ENCODE data around the gene EID2B.

The EID2B gene

GRCh38 chr19:39546599-39546998 lies 13.9 kb upstream of the EID2B start:
- H3K4me1 ChIP-seq (ENCODE audit: insufficient read depth, low read length) = no peaks in the 10 kb centered on the region
- H3K4me3 ChIP-seq (ENCODE audit: low read depth in 1 of 2, low read length in 2 of 2) = no peak overlapping the region
- H3K27ac ChIP-seq (ENCODE audit: low read depth, low read length) = no peak overlapping the region
- no peak overlapping the region for H3K9ac ChIP-seq (ENCODE audit: low read length)
- no peaks in the 10 kb centered on the region for H3K9me3 ChIP-seq (ENCODE audit: low read length)
- H3K27me3 ChIP-seq (ENCODE audit: control insufficient read depth in 1 of 2, insufficient read depth in 2 of 2, low read length in 2 of 2) = no peaks in the 10 kb centered on the region
- no peaks in the 10 kb centered on the region for H3K36me3 ChIP-seq (ENCODE audit: insufficient read depth, low read length)

- no peaks in the 10 kb centered on the region for H3K36me3 ChIP-seq (ENCODE audit: insufficient read depth, low read length)
- H3K27ac ChIP-seq (ENCODE audit: low read depth, low read length) = no peak overlapping the region
- H3K4me3 ChIP-seq (ENCODE audit: low read depth in 1 of 2, low read length in 2 of 2) = no peak overlapping the region
- H3K9me3 ChIP-seq (ENCODE audit: low read length) = no peaks in the 10 kb centered on the region
- no peaks in the 10 kb centered on the region for H3K27me3 ChIP-seq (ENCODE audit: control insufficient read depth in 1 of 2, insufficient read depth in 2 of 2, low read length in 2 of 2)
- H3K9ac ChIP-seq (ENCODE audit: low read length) = no peak overlapping the region
- H3K4me1 ChIP-seq (ENCODE audit: insufficient read depth, low read length) = no peaks in the 10 kb centered on the region
Observed at GRCh38 chr19:39544911-39545310, 12.3 kb upstream of the EID2B start.

- Histone ChIP-seq H3K4me1 (ENCODE audit: insufficient read depth, low read length) (no peaks in the 10 kb centered on the region), H3K27ac (ENCODE audit: low read depth, low read length) (no peak overlapping the region), H3K36me3 (ENCODE audit: insufficient read depth, low read length) (no peaks in the 10 kb centered on the region), H3K4me3 (ENCODE audit: low read depth in 1 of 2, low read length in 2 of 2) (no peak overlapping the region), H3K9ac (ENCODE audit: low read length) (no peak overlapping the region), H3K27me3 (ENCODE audit: control insufficient read depth in 1 of 2, insufficient read depth in 2 of 2, low read length in 2 of 2) (no peaks in the 10 kb centered on the region), H3K9me3 (ENCODE audit: low read length) (no peaks in the 10 kb centered on the region)
Observed at GRCh38 chr19:39544226-39544903, 11.7 kb upstream of the EID2B start.

- Histone ChIP-seq H3K4me3 (ENCODE audit: low read depth in 1 of 2, low read length in 2 of 2) (no peak overlapping the region), H3K4me1 (ENCODE audit: insufficient read depth, low read length) (peaks cover 7% of the 10 kb centered on the region), H3K27ac (ENCODE audit: low read depth, low read length) (no peak overlapping the region), H3K9me3 (ENCODE audit: low read length) (no peaks in the 10 kb centered on the region), H3K36me3 (ENCODE audit: insufficient read depth, low read length) (no peaks in the 10 kb centered on the region), H3K9ac (ENCODE audit: low read length) (no peak overlapping the region), H3K27me3 (ENCODE audit: control insufficient read depth in 1 of 2, insufficient read depth in 2 of 2, low read length in 2 of 2) (no peaks in the 10 kb centered on the region)
Observed at GRCh38 chr19:39543477-39543857, 10.8 kb upstream of the EID2B start.

- peaks cover 7% of the 10 kb centered on the region for H3K4me1 ChIP-seq (ENCODE audit: insufficient read depth, low read length)
- no peak overlapping the region for H3K27ac ChIP-seq (ENCODE audit: low read depth, low read length)
- H3K27me3 ChIP-seq (ENCODE audit: control insufficient read depth in 1 of 2, insufficient read depth in 2 of 2, low read length in 2 of 2) = no peaks in the 10 kb centered on the region
- no peak overlapping the region for H3K9ac ChIP-seq (ENCODE audit: low read length)
- H3K4me3 ChIP-seq (ENCODE audit: low read depth in 1 of 2, low read length in 2 of 2) = no peak overlapping the region
- no peaks in the 10 kb centered on the region for H3K36me3 ChIP-seq (ENCODE audit: insufficient read depth, low read length)
- no peaks in the 10 kb centered on the region for H3K9me3 ChIP-seq (ENCODE audit: low read length)
Observed at GRCh38 chr19:39542206-39542605, 9.6 kb upstream of the EID2B start.

- Histone ChIP-seq H3K4me3 (ENCODE audit: low read depth in 1 of 2, low read length in 2 of 2) (peak overlapping the region in 1 of 2 donors; percentile 55), H3K27ac (ENCODE audit: low read depth, low read length) (no peak overlapping the region)
Observed at GRCh38 chr19:39540333-39540673, 7.7 kb upstream of the EID2B start.

GRCh38 chr19:39539518-39540332 lies 7.1 kb upstream of the EID2B start, which contains the start of gene EID2:
Gene EID2 (minus strand): TSS chr19:39540161. CDS start chr19:39540079, 82 bp downstream.
- Histone ChIP-seq H3K36me3 (ENCODE audit: insufficient read depth, low read length) (no peaks in the 10 kb centered on the region), H3K4me1 (ENCODE audit: insufficient read depth, low read length) (peaks cover 7% of the 10 kb centered on the region), H3K9ac (ENCODE audit: low read length) (peak within 1 kb of the TSS; percentile 87), H3K27ac (ENCODE audit: low read depth, low read length) (peak within 1 kb of the TSS; percentile 90), H3K4me3 (ENCODE audit: low read depth in 1 of 2, low read length in 2 of 2) (peak within 1 kb of the TSS; percentile 55 to 84), H3K27me3 (ENCODE audit: control insufficient read depth in 1 of 2, insufficient read depth in 2 of 2, low read length in 2 of 2) (no peaks in the 10 kb centered on the region), H3K9me3 (ENCODE audit: low read length) (no peaks in the 10 kb centered on the region)

More at GRCh38 chr19:39540333-39540673, 7.7 kb upstream of the EID2B start:
- no peaks in the 10 kb centered on the region for H3K27me3 ChIP-seq (ENCODE audit: control insufficient read depth in 1 of 2, insufficient read depth in 2 of 2, low read length in 2 of 2)
- no peaks in the 10 kb centered on the region for H3K9me3 ChIP-seq (ENCODE audit: low read length)
- H3K36me3 ChIP-seq (ENCODE audit: insufficient read depth, low read length) = no peaks in the 10 kb centered on the region
- H3K4me1 ChIP-seq (ENCODE audit: insufficient read depth, low read length) = peaks cover 7% of the 10 kb centered on the region
- H3K9ac ChIP-seq (ENCODE audit: low read length) = peak overlapping the region; percentile 11

- H3K4me1 ChIP-seq (ENCODE audit: insufficient read depth, low read length) = peaks cover 7% of the 10 kb centered on the region
- peak overlapping the region; percentile 87 for H3K9ac ChIP-seq (ENCODE audit: low read length)
- no peaks in the 10 kb centered on the region for H3K9me3 ChIP-seq (ENCODE audit: low read length)
- peak overlapping the region; percentile 55 to 84 for H3K4me3 ChIP-seq (ENCODE audit: low read depth in 1 of 2, low read length in 2 of 2)
- peak overlapping the region; percentile 65 for H3K27ac ChIP-seq (ENCODE audit: low read depth, low read length)
- H3K27me3 ChIP-seq (ENCODE audit: control insufficient read depth in 1 of 2, insufficient read depth in 2 of 2, low read length in 2 of 2) = no peaks in the 10 kb centered on the region
- no peaks in the 10 kb centered on the region for H3K36me3 ChIP-seq (ENCODE audit: insufficient read depth, low read length)
Observed at GRCh38 chr19:39539165-39539517, 6.5 kb upstream of the EID2B start.

- no peak overlapping the region for H3K4me3 ChIP-seq (ENCODE audit: low read depth in 1 of 2, low read length in 2 of 2)
- peak overlapping the region; percentile 14 for H3K9ac ChIP-seq (ENCODE audit: low read length)
- peaks cover 14% of the 10 kb centered on the region for H3K4me1 ChIP-seq (ENCODE audit: insufficient read depth, low read length)
- no peak overlapping the region for H3K27ac ChIP-seq (ENCODE audit: low read depth, low read length)
- no peaks in the 10 kb centered on the region for H3K27me3 ChIP-seq (ENCODE audit: control insufficient read depth in 1 of 2, insufficient read depth in 2 of 2, low read length in 2 of 2)
- H3K9me3 ChIP-seq (ENCODE audit: low read length) = no peaks in the 10 kb centered on the region
- no peaks in the 10 kb centered on the region for H3K36me3 ChIP-seq (ENCODE audit: insufficient read depth, low read length)
Observed at GRCh38 chr19:39533791-39534190, 1.1 kb upstream of the EID2B start.

GRCh38 chr19:39533003-39533512 lies 406 bp upstream of the EID2B start:
- Histone ChIP-seq H3K4me3 (ENCODE audit: low read depth in 1 of 2, low read length in 2 of 2) (peak overlapping the region in 1 of 2 donors; percentile 94), H3K36me3 (ENCODE audit: insufficient read depth, low read length) (no peaks in the 10 kb centered on the region), H3K9me3 (ENCODE audit: low read length) (no peaks in the 10 kb centered on the region), H3K9ac (ENCODE audit: low read length) (peak overlapping the region; percentile 14), H3K27ac (ENCODE audit: low read depth, low read length) (no peak overlapping the region), H3K27me3 (ENCODE audit: control insufficient read depth in 1 of 2, insufficient read depth in 2 of 2, low read length in 2 of 2) (no peaks in the 10 kb centered on the region), H3K4me1 (ENCODE audit: insufficient read depth, low read length) (peaks cover 12% of the 10 kb centered on the region)

GRCh38 chr19:39531834-39532232 lies 819 bp downstream of the EID2B start:
- Histone ChIP-seq H3K9me3 (ENCODE audit: low read length) (no peaks in the 10 kb centered on the region), H3K27ac (ENCODE audit: low read depth, low read length) (peak overlapping the region; percentile 85), H3K4me3 (ENCODE audit: low read depth in 1 of 2, low read length in 2 of 2) (peak overlapping the region; percentile 48 to 94), H3K36me3 (ENCODE audit: insufficient read depth, low read length) (no peaks in the 10 kb centered on the region), H3K9ac (ENCODE audit: low read length) (peak overlapping the region; percentile 83), H3K27me3 (ENCODE audit: control insufficient read depth in 1 of 2, insufficient read depth in 2 of 2, low read length in 2 of 2) (no peaks in the 10 kb centered on the region), H3K4me1 (ENCODE audit: insufficient read depth, low read length) (peaks cover 12% of the 10 kb centered on the region)
